Liver (tissue), 3 donors: Measurements from ENCODE around the gene DENND4A.

Experiments used
- EGR1 ChIP-seq, 2 donors: IDR thresholded peaks; 2 replicates each; pipeline ENCODE4 v1.6.1; 2016 to 2018; ENCODE audit warnings: antibody characterized with exemption in 2 of 2, low read depth in 2 of 2
- RAD21 ChIP-seq, 2 donors: IDR thresholded peaks; 2 replicates each; pipeline ENCODE4 v1.6.1; 2016; ENCODE audit warnings: antibody characterized with exemption in 2 of 2, mild to moderate bottlenecking in 2 of 2
- RXRA ChIP-seq, 2 donors: IDR thresholded peaks; 2 replicates each; pipeline ENCODE4 v1.6.1; 2017 to 2018; ENCODE audit warnings: antibody characterized with exemption in 2 of 2, mild to moderate bottlenecking in 1 of 2
- SP1 ChIP-seq: IDR thresholded peaks from 2 replicates; pipeline ENCODE4 v1.6.1; 2018; ENCODE audit warnings: antibody characterized with exemption, mild to moderate bottlenecking
- TAF1 ChIP-seq: conservative IDR thresholded peaks from 2 replicates; pipeline ENCODE4 v1.6.1; 2016; ENCODE audit warnings: antibody characterized with exemption, mild to moderate bottlenecking
- TF ChIP-seq, protein P1 (sequence below): fragments of 150-350 bp; IDR thresholded peaks from 2 replicates; pipeline ENCODE4 v1.5.1; 2017; ENCODE audit warnings: improper control_type of control experiment, low read depth, low read length; ENCODE audit not compliant: missing input control
- TF ChIP-seq, protein P2 (sequence below): IDR thresholded peaks from 2 replicates; pipeline ENCODE4 v1.6.1; 2016; ENCODE audit warnings: antibody characterized with exemption
- TF ChIP-seq, protein P3 (sequence below): IDR thresholded peaks from 2 replicates; pipeline ENCODE4 v1.6.1; 2016; ENCODE audit warnings: antibody characterized with exemption, mild to moderate bottlenecking
- TF ChIP-seq, protein P4 (sequence below): IDR thresholded peaks from 2 replicates; pipeline ENCODE4 v1.6.1; 2016; ENCODE audit warnings: antibody characterized with exemption
- donor health status: healthy.
- donor health status: healthy.

DNA sequence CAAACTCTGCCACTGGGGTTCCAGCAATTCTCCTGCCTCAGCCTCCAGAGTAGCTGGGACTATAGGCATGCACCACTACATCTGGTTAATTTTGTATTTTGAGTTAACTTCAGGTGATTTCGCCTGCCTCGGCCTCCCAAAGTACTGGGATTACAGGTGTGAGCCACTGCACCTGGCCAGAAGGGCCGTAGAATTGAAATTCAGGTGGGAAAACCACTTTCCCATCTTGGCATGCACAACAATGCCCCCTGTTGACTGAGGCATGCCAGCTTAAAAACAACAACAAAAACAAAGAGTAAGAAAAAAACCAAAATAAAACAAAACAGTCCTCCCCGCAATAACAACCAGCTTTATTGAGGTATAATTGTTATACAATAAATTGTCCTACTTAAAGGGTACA is 44.6 kb upstream of the DENND4A start:
- TF ChIP-seq RAD21 (IDR thresholded peaks at IDR 0.05) (peak in 1 of 2 donors; percentile 18), RXRA (IDR thresholded peaks at IDR 0.05) (no peak), TAF1 (no peak), EGR1 (IDR thresholded peaks at IDR 0.05; ENCODE audit: low read depth in 2 of 2) (no peak), SP1 (no peak)
- TF ChIP-seq, protein P1, sequence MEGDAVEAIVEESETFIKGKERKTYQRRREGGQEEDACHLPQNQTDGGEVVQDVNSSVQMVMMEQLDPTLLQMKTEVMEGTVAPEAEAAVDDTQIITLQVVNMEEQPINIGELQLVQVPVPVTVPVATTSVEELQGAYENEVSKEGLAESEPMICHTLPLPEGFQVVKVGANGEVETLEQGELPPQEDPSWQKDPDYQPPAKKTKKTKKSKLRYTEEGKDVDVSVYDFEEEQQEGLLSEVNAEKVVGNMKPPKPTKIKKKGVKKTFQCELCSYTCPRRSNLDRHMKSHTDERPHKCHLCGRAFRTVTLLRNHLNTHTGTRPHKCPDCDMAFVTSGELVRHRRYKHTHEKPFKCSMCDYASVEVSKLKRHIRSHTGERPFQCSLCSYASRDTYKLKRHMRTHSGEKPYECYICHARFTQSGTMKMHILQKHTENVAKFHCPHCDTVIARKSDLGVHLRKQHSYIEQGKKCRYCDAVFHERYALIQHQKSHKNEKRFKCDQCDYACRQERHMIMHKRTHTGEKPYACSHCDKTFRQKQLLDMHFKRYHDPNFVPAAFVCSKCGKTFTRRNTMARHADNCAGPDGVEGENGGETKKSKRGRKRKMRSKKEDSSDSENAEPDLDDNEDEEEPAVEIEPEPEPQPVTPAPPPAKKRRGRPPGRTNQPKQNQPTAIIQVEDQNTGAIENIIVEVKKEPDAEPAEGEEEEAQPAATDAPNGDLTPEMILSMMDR: no peak
- TF ChIP-seq, protein P2, sequence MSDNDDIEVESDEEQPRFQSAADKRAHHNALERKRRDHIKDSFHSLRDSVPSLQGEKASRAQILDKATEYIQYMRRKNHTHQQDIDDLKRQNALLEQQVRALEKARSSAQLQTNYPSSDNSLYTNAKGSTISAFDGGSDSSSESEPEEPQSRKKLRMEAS: no peak
- TF ChIP-seq, protein P3, sequence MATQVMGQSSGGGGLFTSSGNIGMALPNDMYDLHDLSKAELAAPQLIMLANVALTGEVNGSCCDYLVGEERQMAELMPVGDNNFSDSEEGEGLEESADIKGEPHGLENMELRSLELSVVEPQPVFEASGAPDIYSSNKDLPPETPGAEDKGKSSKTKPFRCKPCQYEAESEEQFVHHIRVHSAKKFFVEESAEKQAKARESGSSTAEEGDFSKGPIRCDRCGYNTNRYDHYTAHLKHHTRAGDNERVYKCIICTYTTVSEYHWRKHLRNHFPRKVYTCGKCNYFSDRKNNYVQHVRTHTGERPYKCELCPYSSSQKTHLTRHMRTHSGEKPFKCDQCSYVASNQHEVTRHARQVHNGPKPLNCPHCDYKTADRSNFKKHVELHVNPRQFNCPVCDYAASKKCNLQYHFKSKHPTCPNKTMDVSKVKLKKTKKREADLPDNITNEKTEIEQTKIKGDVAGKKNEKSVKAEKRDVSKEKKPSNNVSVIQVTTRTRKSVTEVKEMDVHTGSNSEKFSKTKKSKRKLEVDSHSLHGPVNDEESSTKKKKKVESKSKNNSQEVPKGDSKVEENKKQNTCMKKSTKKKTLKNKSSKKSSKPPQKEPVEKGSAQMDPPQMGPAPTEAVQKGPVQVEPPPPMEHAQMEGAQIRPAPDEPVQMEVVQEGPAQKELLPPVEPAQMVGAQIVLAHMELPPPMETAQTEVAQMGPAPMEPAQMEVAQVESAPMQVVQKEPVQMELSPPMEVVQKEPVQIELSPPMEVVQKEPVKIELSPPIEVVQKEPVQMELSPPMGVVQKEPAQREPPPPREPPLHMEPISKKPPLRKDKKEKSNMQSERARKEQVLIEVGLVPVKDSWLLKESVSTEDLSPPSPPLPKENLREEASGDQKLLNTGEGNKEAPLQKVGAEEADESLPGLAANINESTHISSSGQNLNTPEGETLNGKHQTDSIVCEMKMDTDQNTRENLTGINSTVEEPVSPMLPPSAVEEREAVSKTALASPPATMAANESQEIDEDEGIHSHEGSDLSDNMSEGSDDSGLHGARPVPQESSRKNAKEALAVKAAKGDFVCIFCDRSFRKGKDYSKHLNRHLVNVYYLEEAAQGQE: no peak
- TF ChIP-seq, protein P4, sequence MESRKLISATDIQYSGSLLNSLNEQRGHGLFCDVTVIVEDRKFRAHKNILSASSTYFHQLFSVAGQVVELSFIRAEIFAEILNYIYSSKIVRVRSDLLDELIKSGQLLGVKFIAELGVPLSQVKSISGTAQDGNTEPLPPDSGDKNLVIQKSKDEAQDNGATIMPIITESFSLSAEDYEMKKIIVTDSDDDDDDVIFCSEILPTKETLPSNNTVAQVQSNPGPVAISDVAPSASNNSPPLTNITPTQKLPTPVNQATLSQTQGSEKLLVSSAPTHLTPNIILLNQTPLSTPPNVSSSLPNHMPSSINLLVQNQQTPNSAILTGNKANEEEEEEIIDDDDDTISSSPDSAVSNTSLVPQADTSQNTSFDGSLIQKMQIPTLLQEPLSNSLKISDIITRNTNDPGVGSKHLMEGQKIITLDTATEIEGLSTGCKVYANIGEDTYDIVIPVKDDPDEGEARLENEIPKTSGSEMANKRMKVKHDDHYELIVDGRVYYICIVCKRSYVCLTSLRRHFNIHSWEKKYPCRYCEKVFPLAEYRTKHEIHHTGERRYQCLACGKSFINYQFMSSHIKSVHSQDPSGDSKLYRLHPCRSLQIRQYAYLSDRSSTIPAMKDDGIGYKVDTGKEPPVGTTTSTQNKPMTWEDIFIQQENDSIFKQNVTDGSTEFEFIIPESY: no peak
